ENCODE measurements around the gene MAP4K4.
"Not testable (repeated sequence)": the region's sequence is repeated elsewhere in the genome, so short reads cannot be mapped to it uniquely, and the experiment has no call there.

MAP4K4 gene

GRCh38 chr2:101745711-101746694 is 48.5 kb downstream of the MAP4K4 start:
- no peak for DNase-seq

- no peak for DNase-seq
Observed at GRCh38 chr2:101748000-101748399, 50.5 kb downstream of the MAP4K4 start.

- DNase-seq = not testable (repeated sequence)
Observed at GRCh38 chr2:101748462-101748861, 51.0 kb downstream of the MAP4K4 start.

- no peak for DNase-seq
Observed at GRCh38 chr2:101750688-101751087, 53.2 kb downstream of the MAP4K4 start.

- no peak for DNase-seq
Observed at GRCh38 chr2:101751276-101751815, 53.8 kb downstream of the MAP4K4 start.

GRCh38 chr2:101751875-101752619 is 54.5 kb downstream of the MAP4K4 start:
- no peak for DNase-seq

GRCh38 chr2:101752716-101753616 is 55.5 kb downstream of the MAP4K4 start:
- no peak for DNase-seq

GRCh38 chr2:101753720-101754490 is 56.4 kb downstream of the MAP4K4 start:
- no peak for DNase-seq

GRCh38 chr2:101754618-101755017 is 57.1 kb downstream of the MAP4K4 start:
- no peak for DNase-seq

- no peak for DNase-seq
Observed at GRCh38 chr2:101756266-101756665, 58.8 kb downstream of the MAP4K4 start.

GRCh38 chr2:101758001-101758400 is 60.5 kb downstream of the MAP4K4 start:
- no peak for DNase-seq

- DNase-seq = no peak
Observed at GRCh38 chr2:101759162-101759561, 61.7 kb downstream of the MAP4K4 start.

GRCh38 chr2:101762451-101763171 is 65.1 kb downstream of the MAP4K4 start:
- no peak for DNase-seq

GRCh38 chr2:101763496-101764333 is 66.2 kb downstream of the MAP4K4 start:
- DNase-seq = no peak

GRCh38 chr2:101766337-101766736 is 68.8 kb downstream of the MAP4K4 start:
- DNase-seq = no peak

- DNase-seq = no peak
Observed at GRCh38 chr2:101766871-101767739, 69.6 kb downstream of the MAP4K4 start.

- no peak for DNase-seq
Observed at GRCh38 chr2:101768556-101769220, 71.2 kb downstream of the MAP4K4 start.

- DNase-seq = not testable (repeated sequence)
Observed at GRCh38 chr2:101769726-101770125, 72.2 kb downstream of the MAP4K4 start.
